Stimulated activated CD8-positive, alpha-beta memory T cell treated with anti-CD3 and anti-CD28 coated beads, Interleukin-4, amount 100 ng/mL, for 1 hour (primary cell): ENCODE results near the gene TRIO.
"Not testable (repeated sequence)": the region's sequence is repeated elsewhere in the genome, so short reads cannot be mapped to it uniquely, and the experiment has no call there.

Experiments
- DNase-seq, 2 donors: peaks; one replicate each; pipeline ENCODE4 v3.0.0-alpha.2; 2020; ENCODE audit warnings: low read depth in 2 of 2, low spot score in 1 of 2

Gene TRIO

DNA sequence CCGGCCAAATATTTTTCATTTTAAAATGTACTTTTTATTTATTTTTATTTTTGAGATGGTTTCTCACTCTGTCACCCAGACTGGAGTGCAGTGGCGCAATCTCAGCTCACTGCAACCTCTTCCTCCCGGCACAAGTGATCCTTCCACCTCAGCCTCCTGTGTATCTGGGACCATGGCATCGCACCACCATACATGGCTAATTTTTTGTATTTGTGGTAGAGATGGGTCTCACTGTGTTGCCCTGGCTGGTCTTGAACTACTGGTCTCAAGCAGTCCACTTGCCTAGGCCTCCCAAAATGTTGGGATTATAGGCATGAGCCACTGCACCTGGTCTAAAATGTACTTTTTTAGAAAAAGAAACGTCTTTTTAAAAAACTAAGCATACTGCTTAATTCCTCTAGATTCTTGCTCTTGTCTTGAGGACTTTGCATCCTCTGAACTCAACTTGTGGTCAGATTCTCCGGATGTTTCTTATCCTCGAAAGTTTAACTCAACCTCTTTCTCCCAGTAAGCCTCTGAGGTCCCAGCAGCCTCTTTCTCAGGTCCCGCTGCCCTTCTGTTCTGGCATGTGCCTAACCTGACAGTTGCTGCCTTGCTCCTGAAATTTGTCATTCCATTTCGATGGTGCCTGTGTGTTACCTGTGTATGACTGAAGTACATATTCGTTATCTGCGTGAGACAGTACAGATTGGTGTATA, 63.0 kb downstream of the TRIO start:
- DNase-seq, result no peak

DNA sequence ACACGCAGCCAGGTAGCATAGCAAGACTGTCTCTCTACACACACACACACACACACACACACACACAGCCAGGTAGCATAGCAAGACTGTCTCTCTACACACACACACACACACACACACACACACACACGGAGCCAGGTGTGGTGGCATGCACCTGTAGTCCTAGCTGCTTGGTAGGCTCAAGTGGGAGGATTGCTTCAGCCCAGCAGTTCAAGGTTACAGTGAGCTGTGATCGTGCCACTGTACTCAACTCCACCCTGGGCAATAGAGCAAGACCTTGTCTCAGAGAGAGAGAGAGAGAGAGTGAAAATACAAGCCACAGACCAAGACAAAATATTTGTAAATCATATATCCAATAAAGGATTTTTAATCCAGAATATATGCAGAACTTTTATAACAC, 64.3 kb downstream of the TRIO start:
- not testable (repeated sequence) for DNase-seq

DNA sequence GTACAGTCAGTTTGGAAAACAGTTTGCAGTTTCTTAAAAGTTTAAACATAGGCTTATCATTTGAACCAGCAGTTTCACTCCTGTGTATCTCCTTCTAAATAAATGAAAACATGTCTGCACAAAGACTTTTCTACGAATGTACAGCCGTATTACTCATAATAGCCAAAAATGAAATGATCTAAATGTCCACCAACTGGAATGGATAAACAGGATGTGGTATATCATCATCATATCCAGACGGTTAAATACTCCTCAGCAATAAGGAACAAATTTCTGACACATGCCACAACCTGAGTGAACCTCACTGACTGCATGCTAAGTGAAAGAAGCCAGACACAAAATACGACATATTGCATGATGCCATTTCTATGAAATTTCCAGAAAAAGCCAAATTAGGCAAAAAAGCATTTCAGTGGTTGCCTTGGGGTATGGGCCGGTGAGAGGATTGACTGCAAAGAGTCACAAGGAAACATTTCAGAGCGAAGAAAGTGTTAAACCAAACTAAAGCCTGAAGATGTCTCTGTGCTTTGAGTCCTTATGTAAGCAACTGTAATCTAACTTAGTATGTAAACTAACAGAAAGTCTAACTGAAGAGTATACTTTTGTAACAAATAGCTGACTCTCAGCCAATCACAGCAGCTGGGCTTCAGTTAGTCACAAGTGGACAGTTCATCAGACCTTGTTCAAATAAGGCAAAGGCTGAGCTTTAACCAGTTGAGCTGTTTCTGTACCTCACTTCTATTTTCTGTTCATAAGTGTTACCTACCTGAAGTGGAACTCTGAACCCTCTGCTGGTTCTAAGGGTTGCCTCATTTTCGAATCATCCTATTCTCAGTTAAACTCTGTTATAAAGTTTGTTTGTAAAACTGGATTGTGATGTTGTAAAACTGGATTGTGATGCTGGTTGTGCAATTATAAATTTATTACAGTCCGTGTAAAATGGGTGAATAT, 65.2 kb downstream of the TRIO start:
- DNase-seq, result no peak

DNA sequence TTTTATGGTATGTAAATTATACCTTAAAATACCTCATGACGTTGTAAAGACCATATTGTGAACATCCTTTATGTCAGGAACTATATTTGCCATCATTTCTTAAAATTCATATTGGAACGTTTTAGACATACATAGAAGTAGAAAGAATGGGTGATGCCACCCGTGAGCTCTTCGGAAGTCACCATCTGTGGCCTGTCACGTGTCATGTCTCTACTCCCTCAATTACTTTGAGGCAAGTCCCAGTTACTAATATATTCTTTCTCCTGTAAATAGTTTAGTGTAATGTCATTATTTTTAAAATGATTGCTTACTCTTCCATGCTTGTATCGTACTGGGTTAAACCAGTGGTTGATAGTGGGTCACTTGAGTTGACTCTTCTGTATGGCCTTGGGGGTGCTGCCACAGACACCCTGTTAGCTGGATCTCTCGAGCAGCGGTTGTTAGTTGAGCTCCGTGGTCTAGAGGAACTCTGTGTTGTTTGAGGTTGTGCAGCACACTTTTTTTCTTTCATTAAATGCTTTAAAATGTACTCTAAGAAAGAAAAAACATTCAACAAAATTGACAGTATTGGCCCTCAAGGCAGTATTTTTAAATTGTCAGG, 66.2 kb downstream of the TRIO start:
- no peak for DNase-seq

DNA sequence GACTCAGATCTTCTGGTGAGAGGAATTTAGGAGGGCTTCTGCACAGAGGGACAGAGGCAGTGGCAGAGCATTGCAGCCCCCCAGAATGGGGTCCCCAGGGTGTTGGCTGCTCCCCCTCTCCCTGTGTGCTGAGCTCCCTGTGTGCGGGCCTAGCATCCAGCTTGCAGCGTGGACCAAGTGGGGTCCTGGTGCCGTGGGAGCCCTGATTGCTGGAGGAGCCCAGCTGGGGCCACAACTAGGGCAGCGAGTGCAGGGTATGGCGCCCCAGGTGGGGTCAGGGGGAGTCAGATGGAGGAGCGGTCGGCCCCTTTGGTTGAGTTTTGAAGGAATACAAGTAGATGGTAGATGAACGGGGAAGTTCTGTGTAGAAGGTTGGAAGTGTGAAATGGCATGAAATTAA, 66.7 kb downstream of the TRIO start:
- no peak for DNase-seq

DNA sequence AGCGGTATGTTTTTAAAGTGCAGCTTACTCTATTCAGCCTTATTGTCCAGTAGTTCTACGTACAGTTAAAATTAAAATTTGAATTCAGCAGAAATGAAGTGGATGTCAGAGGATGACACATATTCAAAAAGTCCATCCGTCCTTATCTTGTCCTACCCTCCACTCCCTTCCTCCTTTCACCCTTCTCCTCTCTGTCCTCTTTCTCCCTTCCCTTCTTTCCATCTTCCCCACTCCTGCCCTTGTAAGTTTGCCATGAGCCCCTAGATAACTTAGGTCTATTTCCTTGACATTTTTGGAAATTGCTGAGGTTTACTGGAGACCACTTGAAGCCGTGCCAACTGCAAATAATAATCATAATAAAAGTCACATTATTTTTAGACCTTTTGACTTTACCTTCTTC, 67.6 kb downstream of the TRIO start:
- DNase-seq, result no peak

DNA sequence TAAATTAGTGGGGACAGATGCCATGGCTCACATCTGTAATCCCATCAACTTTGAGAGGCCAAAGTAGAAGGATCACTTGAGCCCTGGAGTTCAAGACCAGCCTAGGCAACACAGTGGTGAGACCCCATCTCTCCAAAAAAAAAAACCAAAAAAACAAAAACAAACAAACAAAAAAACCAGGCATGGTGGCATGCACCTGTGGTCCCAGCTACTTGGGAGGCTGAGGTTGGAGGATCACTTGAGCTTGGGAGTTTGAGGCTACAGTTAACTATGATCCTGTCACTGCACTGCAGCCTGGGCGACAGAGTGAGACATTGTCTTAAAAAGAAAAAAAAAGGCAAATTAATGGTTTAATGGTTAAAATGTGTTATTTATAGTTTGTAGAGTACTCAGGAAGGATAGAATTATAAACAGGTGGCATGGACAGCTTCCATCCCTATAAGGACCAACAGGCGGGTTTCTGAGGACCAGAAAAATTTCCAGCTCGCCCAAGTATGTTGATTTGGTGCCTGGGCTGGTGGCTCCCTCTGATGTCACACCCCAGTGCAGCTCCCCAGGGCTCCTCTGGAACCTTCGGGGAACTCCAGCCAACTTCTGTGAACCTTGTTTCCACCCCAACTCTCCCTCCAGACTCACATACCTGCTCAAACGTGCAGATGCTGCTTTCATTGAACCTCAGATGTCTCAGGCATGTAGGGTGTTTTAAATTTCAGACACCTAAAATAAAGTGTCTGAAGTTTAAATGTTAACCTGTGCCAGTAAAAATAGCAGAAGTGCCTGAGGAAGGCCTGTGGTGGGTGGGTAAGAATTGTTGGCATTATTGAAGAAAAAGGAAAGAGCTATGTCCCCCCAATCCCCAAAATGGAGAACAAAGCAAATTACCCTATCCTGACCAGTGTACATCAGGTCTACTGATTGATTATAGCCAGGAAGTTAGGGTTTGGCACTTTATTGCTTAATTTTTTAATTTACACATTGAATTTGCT, 69.0 kb downstream of the TRIO start:
- DNase-seq, result no peak

DNA sequence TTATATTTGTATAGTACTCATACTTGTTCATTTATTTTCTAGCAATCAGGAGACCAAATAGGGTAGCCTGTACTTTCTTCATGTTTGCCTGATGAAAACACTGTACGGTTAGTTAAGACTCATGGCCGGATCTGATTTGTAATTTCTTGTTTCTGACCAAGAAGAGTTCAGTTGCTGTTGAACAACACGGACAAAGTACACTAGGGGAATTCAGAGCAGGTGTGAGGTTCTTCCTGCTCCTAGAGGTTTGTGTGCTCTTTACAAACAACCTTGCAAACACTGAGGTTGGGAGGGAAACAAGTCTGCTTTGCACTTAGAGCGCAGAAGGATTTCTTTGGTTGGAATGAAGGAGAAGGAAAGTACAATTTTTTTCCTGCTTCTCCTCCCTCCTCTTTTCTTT, 69.7 kb downstream of the TRIO start:
- no peak for DNase-seq

DNA sequence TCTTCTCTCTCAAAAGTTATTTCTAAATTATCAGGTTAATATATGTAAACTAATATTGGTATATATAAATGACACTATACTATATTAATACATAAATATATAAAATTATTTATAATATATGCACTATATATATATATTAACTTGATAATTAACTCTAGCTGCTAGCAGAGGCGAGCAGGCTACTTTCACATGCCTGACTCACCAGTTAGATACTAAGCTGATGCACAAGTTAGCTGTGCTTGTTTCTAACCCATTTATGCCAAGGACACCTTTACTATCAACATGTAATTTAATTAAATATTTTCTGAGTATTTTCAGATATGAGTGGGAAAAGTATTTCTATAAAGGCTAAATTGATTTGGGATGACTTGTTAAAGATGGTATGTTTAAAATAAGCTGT, 70.1 kb downstream of the TRIO start:
- DNase-seq, result no peak

DNA sequence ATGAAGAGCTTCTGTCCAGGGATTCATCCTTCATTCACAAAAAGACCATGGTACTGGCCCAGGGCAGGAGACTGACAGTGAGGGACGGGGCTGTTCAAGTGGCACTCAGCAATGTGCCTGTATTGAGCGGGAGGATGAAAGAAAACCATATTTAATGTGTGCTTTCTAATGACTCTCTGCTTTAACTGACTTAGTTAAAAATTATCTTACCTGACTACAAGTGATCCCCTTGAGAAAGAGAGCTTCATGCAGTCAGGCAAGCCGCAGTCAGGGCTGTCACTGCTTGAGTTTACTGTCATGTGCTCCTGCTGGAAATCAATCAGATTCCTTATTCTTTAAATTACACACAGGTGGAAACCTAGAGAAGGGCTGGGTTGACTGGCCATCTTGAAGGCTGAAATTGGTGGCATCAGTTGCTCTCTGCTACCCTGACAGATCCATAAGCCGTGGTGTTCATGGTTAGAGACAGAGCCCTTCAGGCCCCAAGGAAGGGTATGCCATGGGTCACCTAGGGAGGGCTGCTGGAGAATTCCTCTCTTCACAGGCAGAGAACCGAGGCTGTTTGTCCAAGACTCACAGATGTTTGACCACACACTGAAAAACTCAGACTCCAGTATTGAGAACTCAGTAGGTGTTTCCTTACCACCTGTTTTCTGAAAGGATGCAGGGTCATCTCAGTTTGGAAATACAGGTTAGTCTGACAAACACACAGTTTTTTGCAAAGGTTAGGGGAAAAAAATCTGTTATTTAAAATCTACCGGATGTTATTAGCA, 70.9 kb downstream of the TRIO start:
- no peak for DNase-seq

DNA sequence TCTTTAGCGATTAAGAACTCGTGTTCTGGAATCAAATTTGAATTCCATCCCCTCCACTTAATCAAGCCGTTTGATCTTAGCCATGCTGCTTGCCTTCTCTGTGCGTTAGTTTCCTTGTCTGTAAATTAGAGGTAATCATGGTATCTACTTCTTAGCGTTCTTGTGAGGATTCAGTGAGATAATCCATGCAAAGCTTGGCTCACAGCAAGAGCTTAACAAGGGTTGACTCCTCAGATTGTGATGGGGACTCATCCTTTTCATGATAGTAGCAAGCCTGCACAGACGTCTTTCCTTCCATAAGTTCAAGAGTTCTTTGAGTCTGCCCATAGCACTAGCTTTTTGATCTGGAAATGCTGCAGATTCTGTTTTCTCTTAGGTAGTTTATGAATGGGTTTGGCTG, 72.8 kb downstream of the TRIO start:
- DNase-seq, result no peak

DNA sequence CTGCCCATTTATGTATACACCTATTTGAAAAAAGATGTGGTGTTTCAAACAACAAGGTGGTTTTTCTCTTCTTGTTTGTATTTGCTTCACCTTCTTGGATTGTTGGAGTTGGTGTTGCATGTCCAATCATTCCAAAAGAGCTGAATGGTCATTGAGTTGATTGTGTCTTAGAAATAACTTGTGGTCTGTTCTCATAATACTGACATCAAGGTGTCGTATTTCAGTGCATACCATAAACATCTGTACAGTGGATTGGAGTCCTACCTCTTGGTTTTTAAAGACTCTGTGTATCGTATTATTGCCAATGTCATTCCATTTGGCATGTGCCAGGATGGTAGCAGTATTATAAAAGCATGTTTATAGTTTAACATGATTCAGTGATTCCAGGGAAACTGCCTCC, 73.2 kb downstream of the TRIO start:
- DNase-seq, result no peak

DNA sequence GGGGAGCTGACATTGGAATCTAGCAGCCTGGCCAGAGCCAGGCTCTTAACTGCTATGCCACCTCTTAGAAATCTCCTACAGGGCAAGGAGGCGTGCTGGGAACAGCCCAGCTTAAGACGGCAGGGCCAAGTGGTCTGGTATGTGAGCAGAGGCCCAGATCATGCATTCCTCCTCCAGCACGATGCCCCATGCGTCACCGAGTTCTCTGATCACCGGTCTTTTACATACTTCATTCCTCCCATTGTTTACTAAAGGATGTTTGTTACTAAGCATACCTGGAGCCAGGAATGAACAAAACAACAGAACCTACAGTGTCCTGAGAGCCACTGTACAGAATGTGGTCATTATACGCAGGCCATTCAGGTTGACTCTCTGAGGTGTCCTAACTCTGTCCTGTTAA, 73.8 kb downstream of the TRIO start:
- DNase-seq, result no peak

DNA sequence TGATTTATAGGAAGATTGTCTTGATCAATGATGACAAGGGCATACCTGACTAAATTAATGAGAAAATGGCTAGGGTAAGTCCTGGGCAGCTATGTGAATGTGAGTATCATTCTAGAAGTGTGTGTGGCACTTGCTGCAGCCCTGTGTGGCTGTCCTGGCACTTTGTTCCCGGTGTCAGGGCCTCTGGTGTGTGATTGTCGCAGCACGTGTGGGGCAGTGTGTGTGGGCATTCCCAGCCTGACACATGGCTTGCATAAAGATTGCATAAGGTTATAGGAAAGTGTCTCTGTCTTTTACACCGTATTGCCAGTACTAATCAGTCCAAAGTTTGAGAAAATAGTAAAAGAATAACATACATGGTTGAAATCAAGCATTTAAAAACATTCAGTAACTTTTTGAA, 74.4 kb downstream of the TRIO start:
- no peak for DNase-seq

DNA sequence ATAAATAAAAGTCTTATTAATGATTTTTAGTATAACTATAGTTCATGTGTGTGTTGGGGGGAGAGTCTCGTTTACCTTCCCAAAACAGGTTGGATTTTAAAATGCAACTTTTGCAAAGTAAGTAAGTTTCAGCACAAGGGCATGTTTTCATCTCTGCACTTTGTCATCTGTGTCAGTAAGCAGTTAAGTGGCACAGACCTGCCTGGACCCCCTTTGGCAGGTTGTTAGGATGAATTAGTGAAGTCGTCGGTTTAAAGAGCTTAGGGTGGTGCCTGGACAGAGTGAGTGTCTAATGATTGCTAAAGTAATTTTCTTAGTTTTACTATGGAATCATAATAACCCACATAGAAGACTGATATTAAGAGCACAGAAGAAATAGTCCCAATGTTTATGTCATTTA, 74.9 kb downstream of the TRIO start:
- no peak for DNase-seq

DNA sequence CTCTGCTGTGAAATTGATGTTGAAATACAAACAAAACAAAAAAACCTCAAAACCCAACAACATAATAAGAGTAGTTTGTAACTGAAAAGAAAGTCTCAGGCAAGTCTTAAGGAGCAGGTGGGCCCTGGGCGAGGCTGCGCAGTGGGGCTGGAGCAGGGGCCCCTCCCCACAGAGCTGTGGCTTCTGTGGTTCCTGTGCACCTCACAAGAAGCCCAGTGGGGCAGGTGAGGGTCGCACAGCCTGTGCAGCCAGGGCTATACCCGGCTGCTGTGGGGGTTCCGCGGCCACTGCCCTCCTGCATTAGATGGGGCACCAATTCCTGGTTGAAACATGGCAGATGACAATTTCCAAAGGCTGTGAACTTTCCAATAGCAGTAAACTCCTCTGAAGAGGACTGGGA, 75.3 kb downstream of the TRIO start:
- DNase-seq, result no peak

DNA sequence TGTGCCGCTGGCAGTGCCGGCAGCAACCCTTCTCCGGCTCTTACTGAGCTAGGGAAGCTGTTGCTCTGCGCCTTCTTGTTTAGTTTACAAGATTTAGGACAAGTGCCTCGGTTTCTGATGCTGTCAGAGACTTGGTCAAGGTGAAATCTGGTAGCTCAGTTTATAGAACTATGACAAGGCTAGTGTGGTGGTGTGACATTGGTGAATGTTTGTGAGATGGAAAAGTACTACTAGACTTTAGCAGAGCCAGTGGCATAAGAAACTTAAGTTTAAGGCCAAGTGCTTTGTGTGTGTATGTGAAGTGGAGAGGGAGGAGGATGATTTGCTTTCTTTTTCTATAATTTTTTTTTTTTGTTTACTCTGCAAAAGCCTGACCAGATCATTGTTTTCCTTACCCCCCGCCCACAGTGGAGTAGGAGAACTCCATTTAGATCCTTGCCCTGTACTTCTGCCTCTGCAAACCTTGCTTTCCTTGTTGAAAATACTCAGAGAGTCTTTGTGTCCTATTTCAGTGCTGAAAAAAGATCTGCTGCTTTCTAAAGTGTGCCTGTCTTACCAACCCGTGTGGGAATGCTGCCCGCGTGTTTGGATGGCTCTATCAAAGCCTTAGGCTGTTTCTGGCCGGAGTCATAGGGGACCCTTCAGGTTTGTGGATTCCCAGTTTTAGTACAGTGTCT, 75.9 kb downstream of the TRIO start:
- no peak for DNase-seq

DNA sequence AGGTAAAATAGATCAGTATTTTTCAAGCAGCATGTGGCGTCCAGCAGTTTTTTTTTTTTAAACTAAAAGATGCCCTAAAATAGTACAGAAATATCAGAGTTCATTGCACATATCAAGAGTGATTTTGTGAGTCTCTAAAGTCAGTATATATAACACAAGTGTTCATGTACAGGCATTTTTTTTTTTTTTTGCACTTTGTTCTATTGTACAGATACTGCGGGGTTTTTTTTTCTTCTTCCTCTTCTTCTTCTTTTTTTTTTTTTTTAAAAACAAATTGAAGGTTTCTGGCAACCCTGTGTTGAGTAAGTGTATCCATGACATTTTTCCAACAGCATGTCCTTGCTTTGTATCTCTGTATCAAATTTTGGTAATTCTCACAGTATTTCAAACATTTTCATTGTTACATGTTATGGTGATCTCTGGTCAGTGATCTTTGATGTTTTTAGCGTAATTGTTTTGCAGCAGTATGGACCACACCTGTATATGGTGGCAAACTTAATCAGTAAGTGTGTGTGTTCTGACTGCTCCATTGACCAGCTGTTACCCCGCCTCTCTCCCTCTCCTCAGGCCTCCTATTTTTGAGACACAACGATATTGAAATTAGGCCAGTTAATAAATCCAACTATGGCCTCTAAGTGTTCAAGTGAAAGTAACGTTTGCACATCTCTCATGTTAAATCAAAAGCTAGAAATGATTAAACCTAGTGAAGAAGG, 76.8 kb downstream of the TRIO start:
- DNase-seq, result no peak

DNA sequence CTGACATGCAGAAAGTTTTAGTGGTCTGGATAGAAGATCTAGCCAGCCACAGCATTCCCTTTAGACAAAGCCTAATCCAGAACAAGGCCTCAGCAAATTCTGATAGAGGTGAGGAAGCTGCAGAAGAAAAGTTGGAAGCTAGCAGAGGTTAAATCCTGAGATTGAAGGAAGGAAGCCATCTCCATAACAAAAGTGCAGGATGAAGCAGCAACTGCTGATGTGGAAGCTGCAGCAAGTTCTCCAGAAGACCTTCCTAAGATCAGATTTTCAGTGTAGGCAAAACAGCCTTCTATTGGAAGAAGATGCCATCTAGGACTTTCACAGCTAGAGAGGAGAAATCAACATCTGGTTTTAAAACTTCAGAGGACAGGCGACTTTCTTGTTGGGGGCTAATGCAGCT, 77.5 kb downstream of the TRIO start:
- no peak for DNase-seq
